Stimulated activated CD4-positive, alpha-beta T cell treated with anti-CD3 and anti-CD28 coated beads, Interleukin-12 subunit alpha, Interleukin-12 subunit beta, amount 100 ng/mL, for 4 hours (primary cell): ENCODE measurements around the gene INPP4B.
A peak's percentile ranks its signal among the peaks of the same experiment; 100 is the strongest.

Source experiments
- DNase-seq: peaks from one replicate; pipeline ENCODE4 v3.0.0-alpha.2; 2020

Gene INPP4B

DNA sequence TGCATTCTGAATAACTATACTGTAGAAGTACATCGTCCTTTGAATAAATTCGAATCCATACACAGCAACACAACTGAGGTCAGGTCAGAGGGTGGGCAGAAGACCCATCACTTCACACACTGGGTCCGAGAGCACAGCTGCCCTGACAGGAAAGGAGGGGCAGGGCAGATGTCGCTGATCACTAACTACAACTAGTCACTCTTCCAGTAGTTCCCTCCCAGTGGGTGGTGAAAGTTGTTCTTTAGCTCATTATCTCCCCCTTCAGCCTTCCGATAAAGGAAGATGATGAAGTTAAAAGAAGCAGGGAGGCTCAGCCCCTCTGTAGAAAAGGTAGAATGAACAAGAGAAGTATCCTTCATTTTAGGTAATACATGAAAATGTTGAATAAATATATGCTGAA lies 278.9 kb downstream of the INPP4B start:
- DNase-seq, result peak; percentile 46

GRCh38 chr4:142566777-142567176 lies 279.3 kb downstream of the INPP4B start:
- DNase-seq, result no peak

DNA sequence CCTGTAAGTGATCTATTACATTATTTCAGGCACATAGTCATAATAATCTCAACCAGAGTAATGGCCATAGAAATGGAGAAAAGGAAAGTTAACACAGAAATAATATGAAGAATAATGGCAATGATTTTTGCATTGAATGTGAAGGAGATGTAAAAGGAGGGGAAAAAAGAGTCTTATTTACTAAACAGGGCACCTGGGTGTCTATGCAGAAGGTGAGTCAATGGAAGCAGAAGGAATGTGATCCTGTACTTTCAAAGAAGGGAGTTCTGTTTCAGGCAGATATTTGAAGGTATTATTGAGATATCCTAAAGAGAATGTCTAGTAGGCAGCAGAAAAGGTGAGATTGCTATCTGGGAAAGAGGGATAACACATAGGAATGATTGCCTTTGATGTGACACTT lies 279.9 kb downstream of the INPP4B start:
- DNase-seq, result no peak

DNA sequence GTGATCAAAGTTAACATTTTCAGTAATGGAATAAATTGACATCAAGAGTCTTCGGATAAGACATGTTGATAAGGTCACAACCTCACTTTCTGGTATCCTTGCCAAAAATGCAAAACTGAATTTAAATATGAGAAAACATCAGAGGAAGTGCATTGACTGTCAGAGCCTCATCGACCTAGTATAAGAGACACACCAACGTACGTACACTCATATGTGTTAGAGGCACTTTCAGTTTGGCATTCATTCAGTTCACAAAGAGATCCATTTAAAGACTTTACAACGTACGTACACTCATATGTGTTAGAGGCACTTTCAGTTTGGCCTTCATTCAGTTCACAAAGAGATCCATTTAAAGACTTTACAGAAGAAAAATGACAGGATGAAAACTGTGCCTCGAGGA lies 280.3 kb downstream of the INPP4B start:
- DNase-seq, result no peak

- no peak for DNase-seq
Measured at GRCh38 chr4:142563682-142564291, 282.3 kb downstream of the INPP4B start.

DNA sequence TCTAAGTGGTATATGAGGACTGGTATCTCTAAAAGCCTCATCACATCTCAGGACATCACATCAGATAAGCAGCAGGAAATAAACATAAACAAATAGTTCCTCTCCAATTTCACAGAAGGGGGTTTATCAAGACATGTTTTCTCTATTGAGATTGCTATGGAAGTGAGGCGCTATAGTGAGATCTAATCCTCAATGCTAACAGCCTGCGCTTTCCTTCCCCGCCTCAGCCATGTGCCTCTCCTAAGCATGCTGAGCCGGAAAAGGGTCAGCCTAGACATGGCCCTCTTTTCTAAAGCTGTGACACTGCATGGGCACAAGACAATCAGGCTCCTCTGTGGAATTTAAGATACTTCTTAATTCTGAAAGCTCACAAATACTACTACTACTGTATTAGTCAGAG lies 286.1 kb downstream of the INPP4B start:
- DNase-seq, result no peak

DNA sequence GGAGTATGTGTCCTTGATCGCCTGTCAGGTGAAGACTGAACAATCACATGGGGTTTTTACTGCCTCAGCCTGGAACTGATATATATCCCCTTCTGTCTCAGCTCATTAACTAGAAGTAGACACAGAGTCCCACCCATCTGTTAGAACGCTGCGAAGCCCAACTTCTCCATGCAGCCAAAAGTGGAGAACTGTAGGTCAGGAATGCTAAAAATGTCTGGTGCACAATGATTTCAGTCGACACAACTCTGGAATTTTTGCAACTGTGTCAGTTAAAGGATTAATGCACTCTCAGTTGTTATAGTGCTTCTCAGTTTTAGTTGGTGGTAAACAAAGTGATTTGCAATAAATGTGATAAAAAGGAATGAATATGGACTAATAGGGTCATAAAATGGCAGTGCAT lies 287.2 kb downstream of the INPP4B start:
- DNase-seq, result no peak

GRCh38 chr4:142557239-142557801 lies 288.8 kb downstream of the INPP4B start:
- no peak for DNase-seq

- DNase-seq, result no peak
Measured at GRCh38 chr4:142556570-142557238, 289.4 kb downstream of the INPP4B start.

- DNase-seq, result no peak
Measured at GRCh38 chr4:142556048-142556447, 290.1 kb downstream of the INPP4B start.

GRCh38 chr4:142554412-142554811 lies 291.7 kb downstream of the INPP4B start:
- DNase-seq, result no peak

DNA sequence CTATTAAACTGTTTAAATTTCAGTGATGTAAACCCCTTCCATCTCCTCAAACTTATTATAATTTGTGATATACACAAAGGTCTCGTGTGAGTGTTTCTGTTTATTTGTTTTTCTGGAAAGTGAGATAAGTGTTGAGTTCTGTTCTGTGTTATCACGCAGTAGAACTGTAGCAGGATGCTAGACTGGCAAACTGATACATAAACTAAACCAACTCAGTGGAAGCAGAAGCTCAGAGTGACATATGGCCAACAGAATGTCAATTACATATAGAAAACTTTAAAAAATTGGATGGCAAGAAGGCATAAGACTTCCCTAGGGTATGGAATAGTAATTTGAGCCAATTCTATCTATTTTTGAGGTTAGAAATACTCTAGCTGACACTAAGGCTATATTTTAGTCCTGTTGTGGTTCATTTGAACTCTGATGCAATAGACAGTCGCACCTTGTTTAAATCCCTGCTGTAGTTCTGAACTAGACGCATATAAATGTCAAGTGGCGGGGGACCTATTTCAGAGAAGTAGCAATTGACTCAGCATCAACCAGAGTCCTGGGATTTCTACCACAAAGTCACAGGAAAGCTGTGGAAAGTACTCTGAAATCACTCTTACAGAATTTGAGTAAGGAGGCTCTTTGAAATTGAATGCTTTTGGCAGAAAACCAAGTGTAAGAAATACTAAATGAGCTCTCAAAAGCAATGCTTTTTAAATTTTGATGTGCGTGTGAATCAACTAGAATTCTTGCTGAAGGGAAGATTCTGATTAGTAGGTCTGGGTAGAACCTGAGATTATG lies 294.4 kb downstream of the INPP4B start:
- no peak for DNase-seq

DNA sequence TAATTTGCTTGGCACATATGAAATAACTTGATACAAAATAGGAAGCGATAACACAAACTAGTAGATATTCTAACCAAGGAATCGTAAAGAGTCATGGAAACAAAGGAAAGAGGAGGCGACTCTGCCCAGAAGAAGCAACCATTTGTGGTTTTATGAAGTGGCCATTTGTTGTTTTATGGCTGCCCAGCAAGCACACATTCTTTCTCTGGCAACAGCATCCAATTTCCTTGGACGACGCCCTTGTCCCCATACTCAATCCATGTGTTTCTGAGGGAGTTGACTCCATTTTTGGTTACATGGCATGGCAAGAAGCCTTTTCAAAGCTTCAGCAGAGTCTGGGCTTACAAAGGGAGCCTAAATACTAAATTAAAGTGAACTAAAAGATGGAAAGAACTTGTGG lies 295.1 kb downstream of the INPP4B start:
- no peak for DNase-seq

GRCh38 chr4:142549726-142550463 lies 296.2 kb downstream of the INPP4B start:
- DNase-seq, result no peak

- DNase-seq, result no peak
Measured at GRCh38 chr4:142549248-142549647, 296.9 kb downstream of the INPP4B start.

GRCh38 chr4:142548491-142548890 lies 297.6 kb downstream of the INPP4B start:
- no peak for DNase-seq

- DNase-seq, result no peak
Measured at GRCh38 chr4:142547974-142548373, 298.1 kb downstream of the INPP4B start.

DNA sequence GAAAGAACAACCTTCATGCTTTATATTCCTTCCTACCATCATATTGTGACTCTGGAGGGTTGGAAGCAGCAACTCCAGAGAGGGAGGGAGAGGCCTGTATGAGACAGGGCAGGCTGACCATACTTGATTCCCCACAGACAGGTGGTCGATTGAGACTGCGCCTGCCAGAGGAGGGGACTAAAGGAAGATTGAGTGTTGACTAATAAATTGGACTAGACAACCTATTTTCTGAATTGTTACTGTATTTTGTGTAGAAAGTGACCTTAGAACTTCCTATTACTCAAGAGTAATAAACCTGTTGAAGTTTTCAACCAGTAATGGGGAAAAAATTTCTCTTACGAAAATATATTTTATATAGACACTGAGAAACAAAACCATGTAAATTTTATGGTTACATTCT lies 301.5 kb downstream of the INPP4B start:
- no peak for DNase-seq

DNA sequence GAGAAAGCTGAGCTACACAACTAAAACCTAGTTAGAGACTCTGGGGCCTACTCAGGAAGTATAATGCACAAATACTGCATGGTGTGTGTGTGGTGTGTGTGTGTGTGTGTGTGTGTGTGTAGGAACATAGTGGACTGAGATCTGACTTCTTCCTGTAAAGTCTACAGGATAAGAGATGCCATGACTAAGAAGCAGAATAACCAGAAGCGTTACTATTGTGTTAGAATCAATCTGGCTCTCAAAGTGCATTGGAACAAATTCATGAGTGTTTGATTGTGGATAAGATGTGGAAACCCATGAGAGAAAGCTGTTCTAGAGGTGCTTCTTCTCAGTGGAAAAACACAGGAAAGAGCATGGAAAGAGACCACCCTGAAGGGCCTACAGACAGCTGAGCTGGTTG lies 302.1 kb downstream of the INPP4B start:
- DNase-seq, result no peak

DNA sequence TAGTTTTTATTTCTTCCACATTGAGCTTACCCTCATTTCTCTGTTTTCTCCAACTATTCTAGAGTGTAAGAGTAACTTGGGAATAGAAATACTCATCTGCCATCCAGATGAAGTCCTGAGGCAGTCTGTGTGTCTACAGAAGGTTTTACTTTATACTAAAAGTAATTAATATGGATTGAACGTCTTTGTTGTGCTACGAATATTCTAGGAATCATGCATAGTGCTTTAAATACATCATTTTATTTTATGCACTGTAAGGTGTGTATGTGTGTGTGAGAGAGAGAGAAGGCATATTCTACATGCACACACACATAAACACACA lies 305.7 kb downstream of the INPP4B start:
- no peak for DNase-seq

- no peak for DNase-seq
Measured at GRCh38 chr4:142539796-142540482, 306.2 kb downstream of the INPP4B start.

- no peak for DNase-seq
Measured at GRCh38 chr4:142535009-142535408, 311.1 kb downstream of the INPP4B start.

GRCh38 chr4:142532054-142532453 lies 314.0 kb downstream of the INPP4B start:
- DNase-seq, result no peak
